HG03521 (cell line): ENCODE data around the gene CMSS1.

Experiments used
- ATAC-seq: cut with Tn5 transposase; IDR thresholded peaks from one replicate; pipeline ENCODE4 v1.9.1; 2021; ENCODE audit warnings: mild to moderate bottlenecking, moderate library complexity; ENCODE audit not compliant: unreplicated experiment

The CMSS1 gene

GRCh38 chr3:100160521-100160920, 342.9 kb downstream of the CMSS1 start:
- no peak for ATAC-seq

DNA sequence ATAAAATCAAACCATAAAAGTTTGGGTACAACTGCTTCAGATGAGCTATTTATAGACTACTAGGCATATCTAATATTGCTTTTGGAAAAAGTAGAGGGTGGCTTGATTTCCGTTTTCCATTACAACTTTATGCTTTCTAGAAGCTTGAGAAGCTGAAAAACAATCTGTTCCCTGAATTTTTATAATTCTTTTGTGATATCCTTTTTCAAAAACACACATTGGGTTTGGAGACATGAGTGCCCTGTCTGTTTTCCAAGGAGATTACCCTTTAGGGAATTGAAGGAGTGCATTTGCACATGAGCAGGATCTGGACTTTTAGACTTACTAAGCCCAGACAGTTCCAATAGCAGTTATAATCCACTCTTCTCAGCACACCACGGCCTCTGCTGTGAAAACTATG, 346.1 kb downstream of the CMSS1 start:
- ATAC-seq = no peak

GRCh38 chr3:100164743-100165142, 347.1 kb downstream of the CMSS1 start:
- ATAC-seq = no peak

DNA sequence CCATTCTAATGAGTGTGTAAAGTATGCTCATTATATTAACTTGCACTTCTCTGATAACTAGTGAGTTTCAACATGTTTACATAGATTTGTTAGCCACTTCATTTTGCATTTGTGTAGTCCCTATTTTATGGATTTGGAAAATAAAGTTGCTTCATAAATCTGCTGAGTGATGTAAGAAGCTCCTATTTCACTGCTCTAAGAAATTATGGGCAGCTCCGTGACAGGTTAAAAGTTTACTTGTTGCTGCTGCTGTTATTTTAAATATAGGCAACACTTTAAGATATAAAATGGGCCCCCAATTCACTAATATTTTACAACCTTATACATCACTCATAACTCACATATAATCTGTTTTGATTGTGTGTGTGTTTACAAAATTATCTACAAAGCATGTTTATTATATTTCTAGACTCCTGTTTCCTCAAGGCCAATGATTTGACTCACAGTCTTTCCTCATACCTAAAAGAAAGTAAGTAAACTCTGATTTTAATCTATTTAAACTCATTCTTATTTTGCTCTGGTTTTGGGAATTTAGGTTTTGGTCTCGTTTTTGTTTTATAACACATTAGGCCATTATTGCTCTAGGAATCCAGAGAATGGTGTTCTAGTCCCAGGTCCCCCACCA, 348.4 kb downstream of the CMSS1 start:
- no peak for ATAC-seq

GRCh38 chr3:100169201-100169920, 351.7 kb downstream of the CMSS1 start:
- ATAC-seq = no peak

DNA sequence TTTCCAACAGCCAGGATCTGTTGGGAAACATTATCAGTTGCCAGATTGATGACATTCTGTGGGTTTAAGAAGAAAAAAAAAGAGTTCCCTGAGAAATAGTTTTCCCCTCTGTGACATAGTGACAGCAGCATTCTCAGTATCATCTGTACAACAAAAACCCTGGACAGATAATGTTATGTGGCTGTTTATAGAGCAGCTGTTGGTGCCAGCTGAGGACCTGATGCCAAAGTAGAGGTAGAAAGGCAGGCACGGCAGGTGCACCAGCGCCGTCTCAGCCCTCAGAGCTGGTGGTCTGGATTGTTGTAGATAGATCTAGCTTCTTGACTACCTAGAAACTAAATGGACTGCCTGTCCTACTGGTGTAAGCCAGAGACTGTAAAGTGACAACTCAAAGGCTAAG, 352.8 kb downstream of the CMSS1 start:
- ATAC-seq = no peak

GRCh38 chr3:100171211-100171914, 353.7 kb downstream of the CMSS1 start:
- no peak for ATAC-seq

DNA sequence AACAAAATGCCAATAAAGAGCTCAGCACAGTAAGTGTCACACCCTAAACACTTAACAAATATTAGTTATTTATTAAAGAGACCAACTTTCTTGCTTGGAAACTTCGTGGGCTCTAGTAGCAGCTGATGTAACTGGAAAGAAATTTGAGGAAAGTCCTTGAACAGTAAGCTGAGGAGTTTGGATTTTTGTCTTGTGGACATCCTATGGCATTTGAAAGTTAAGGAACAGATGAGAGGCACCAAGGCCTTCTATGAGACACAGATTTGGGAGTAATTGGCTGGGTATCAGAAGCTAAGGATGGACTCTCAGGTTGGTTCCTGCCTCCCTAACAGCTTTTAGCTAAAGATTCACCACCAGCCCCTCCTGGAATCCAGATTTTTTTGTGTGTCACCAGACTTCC, 356.3 kb downstream of the CMSS1 start:
- no peak for ATAC-seq

GRCh38 chr3:100175637-100176280, 358.1 kb downstream of the CMSS1 start:
- ATAC-seq = no peak

- no peak for ATAC-seq
Measured at GRCh38 chr3:100179692-100180349, 362.2 kb downstream of the CMSS1 start.

GRCh38 chr3:100183608-100184125, 366.0 kb downstream of the CMSS1 start:
- no peak for ATAC-seq

GRCh38 chr3:100184948-100185570, 367.4 kb downstream of the CMSS1 start:
- ATAC-seq = no peak

DNA sequence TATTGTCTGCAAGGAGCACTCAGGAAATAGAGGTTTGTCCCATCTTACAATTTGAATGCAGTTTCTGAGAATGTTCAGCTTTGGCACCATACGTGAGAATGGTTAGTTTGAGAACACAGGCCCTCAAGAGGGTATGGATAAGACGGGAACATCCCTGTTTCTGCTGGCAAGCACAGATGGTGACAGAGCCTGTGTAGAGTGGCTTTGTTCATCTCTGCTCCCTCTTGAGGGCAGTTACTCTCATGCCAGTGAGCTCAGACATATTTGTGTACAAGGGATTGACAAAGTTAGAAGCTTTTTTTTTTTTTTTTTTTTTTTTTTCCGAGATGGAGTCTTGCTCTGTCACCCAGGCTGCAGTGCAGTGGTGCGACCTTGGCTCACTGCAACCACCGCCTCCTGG, 368.2 kb downstream of the CMSS1 start:
- ATAC-seq = no peak

GRCh38 chr3:100189444-100189964, 371.8 kb downstream of the CMSS1 start:
- no peak for ATAC-seq

- ATAC-seq = no peak
Measured at GRCh38 chr3:100195375-100195774, 377.7 kb downstream of the CMSS1 start.

DNA sequence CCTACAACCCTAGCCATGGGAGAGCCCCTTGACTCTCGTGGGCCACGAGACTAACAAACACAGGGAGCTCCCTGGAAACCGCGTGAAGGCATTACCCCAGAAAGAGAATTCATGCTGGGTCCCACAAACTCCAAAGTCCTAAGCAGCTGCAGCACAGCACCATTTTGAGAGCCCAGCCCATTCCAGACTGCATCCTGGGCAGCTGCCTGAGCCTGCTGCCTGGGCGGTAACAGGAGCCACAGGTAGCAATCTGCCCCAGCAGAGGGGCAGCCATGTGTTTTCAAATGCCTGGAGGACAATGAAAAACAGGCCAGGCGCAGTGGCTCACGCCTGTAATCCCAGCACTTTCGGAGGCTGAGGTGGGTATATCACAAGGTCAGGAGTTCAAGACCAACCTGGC, 380.2 kb downstream of the CMSS1 start:
- no peak for ATAC-seq

DNA sequence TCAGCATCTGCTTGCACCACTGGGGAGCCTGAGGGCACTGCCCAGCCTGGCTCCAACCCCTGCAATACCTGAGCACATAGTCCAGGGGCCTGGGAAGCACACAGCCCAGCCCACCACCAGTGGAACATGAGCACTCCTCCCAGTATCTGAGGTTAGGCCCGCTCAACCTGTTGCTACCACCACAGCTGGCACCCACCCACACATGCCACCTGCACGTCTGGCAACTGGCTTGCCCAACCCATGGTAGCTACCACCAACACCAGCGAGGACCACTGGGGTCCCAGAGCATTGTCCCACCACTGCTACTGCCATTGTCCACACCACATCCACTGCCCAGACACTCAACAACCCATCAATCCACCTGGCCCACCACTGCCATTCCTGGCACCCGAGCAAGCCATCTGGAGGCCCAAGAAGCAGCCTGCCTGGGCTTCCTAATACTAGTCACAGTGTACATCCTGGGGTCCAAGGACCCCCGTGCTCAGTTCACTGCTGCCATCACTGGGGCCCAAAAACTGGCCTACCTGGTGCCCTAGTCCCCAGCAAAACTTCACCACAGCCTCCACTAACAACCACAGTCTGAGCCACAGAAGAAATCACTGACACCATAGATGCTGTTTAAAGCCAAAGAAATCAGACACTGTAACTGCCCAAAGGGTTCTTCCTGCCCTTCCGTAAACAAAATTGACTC, 381.1 kb downstream of the CMSS1 start:
- no peak for ATAC-seq

DNA sequence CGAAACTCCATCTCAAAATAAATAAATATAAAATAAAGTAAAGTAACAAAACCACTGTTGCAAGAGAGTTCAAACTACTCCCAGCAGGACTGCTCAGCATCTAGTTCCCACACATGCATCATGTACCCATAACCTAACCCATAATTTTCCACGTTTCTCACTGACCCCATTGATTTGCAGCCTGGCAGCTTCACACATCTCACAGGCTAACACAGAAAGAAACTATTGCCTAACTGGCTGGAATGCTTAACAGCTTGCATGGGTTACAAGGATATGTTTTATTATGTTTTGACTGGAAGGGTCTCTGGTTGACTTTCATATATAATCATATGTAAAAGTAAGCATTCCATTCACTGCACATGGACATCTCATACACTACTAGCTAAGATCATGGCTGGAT, 387.5 kb downstream of the CMSS1 start:
- ATAC-seq = no peak

- no peak for ATAC-seq
Measured at GRCh38 chr3:100206687-100207086, 389.0 kb downstream of the CMSS1 start.

DNA sequence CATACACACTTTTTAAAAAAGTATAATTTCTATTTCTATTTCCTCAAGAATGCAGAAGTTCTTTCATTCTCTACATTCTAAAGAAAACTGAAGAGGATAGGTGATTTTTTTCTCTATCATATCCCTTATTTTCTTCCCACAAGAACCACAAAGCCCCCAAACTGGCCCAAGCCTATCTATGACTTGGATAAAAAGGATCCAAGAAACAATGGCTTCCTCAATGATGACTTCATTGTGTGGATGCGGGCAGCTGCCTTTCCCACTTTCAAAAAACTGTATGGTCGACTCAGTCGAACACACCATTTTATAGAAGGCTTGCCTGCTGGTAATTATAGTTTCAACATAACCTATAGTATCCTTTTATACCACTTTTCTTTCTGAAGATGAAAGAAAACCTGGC, 390.2 kb downstream of the CMSS1 start:
- no peak for ATAC-seq
